ENCODE results near the gene KAZN.
A peak's percentile ranks its signal among the peaks of the same experiment; 100 is the strongest.

KAZN gene

GRCh38 chr1:15152318-15153183 is 554.1 kb downstream of the KAZN start:
- DNase-seq = peak; percentile 67

- DNase-seq = peak; percentile 20
These were observed 554.8 kb downstream of the KAZN start, which contains the start of gene TMEM51 for GRCh38 chr1:15153184-15153841. TMEM51 (plus strand) TSS chr1:15153747; CDS start chr1:15215088, 61,341 bp downstream.

GRCh38 chr1:15153842-15154479 is 555.5 kb downstream of the KAZN start:
- peak; percentile 46 for DNase-seq

GRCh38 chr1:15154480-15155036 is 556.1 kb downstream of the KAZN start:
- no peak for DNase-seq

GRCh38 chr1:15155191-15155590 is 556.7 kb downstream of the KAZN start:
- DNase-seq = no peak

- no peak for DNase-seq
These were observed 557.6 kb downstream of the KAZN start for GRCh38 chr1:15155888-15156741.

GRCh38 chr1:15156807-15157380 is 558.4 kb downstream of the KAZN start:
- no peak for DNase-seq

GRCh38 chr1:15157524-15158399 is 559.3 kb downstream of the KAZN start:
- DNase-seq = no peak

- DNase-seq = no peak
These were observed 560.2 kb downstream of the KAZN start for GRCh38 chr1:15158506-15159165.

- no peak for DNase-seq
These were observed 560.7 kb downstream of the KAZN start for GRCh38 chr1:15159166-15159555.

- no peak for DNase-seq
These were observed 562.1 kb downstream of the KAZN start for GRCh38 chr1:15160626-15161025.

- DNase-seq = no peak
These were observed 568.9 kb downstream of the KAZN start for GRCh38 chr1:15167386-15167785.
